HG02981 (cell line): ENCODE results near the gene BAG3.
"Not testable (repeated sequence)": the region's sequence is repeated elsewhere in the genome, so short reads cannot be mapped to it uniquely, and the experiment has no call there.

ENCODE experiments used
- ATAC-seq: cut with Tn5 transposase; IDR thresholded peaks from one replicate; pipeline ENCODE4 v1.9.1; 2021; ENCODE audit warnings: mild to moderate bottlenecking, moderate library complexity; ENCODE audit not compliant: unreplicated experiment

The BAG3 gene

DNA sequence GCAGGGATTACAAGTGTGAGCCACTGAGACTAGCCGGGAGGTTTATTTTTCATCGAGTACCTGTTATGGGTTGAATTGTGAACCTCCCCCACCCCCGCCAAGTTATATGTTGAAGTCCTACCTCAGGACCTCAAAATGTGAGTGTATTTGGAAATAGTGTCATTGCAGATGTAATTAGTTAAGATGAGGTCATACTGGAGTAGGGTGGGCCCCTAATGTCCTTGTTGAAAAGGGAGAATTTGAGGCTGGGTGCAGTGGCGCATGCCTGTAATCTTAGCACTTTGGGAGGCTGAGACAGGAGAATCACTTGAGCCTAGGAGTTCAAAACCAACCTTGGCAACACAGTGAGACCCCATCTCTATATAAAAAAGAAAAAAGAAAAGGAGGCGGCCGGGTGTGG is 10.8 kb upstream of the BAG3 start:
- no peak for ATAC-seq

DNA sequence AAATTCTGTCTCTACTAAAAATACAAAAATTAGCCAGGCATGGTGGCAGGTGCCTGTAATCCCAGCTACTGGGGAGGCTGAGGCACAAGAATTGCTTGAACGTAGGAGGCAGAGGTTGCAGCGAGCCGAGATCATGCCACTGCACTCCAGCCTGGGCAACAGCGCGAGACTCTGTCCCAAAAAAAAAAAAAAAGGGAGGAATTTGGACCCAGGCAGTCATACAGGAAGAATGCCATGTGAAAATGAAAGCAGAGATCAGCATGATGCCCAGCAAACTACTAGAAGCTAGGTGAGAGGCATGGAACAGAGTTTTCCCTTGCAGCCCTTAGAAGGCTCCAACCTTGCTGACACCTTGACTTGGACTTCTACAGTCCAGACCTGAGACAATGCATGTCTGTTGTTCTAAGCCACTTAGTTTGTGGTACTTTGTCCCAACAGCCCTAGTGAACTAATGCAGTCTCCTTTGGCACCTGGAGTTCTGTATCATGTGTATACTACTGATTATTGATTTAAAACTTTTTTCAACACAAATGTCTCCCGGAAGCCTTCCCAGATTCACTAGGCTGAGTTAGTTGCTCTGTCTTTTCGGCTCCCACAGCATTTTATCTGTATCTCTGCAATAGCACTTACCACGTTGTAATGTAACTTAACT is 10.2 kb upstream of the BAG3 start:
- ATAC-seq, result no peak

DNA sequence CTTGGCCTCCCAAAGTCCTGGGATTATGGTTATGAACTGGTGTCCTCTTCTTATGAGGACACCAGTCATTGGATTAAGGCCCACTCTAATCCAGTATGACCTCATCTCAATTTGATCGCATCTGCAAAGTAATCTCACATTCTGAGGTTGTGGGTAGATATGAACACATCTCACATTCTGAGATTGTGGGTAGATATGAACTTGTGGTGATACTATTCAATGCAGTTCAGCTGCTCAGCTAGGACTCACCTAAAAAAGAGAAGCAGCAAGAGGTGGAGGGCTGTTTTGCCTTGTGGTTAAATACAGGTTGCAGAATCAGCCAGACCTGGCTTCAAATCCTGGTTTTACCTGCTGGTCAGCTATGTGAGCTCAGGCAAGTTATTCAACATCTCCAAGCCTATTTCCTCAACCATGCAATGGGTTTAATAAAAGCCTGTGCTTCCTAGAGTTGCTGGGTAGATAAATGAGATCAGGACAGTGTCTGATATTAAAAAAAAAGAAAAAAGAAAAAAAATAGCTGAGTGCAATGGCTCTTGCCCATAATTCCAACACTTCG is 8.5 kb upstream of the BAG3 start:
- ATAC-seq, result no peak

DNA sequence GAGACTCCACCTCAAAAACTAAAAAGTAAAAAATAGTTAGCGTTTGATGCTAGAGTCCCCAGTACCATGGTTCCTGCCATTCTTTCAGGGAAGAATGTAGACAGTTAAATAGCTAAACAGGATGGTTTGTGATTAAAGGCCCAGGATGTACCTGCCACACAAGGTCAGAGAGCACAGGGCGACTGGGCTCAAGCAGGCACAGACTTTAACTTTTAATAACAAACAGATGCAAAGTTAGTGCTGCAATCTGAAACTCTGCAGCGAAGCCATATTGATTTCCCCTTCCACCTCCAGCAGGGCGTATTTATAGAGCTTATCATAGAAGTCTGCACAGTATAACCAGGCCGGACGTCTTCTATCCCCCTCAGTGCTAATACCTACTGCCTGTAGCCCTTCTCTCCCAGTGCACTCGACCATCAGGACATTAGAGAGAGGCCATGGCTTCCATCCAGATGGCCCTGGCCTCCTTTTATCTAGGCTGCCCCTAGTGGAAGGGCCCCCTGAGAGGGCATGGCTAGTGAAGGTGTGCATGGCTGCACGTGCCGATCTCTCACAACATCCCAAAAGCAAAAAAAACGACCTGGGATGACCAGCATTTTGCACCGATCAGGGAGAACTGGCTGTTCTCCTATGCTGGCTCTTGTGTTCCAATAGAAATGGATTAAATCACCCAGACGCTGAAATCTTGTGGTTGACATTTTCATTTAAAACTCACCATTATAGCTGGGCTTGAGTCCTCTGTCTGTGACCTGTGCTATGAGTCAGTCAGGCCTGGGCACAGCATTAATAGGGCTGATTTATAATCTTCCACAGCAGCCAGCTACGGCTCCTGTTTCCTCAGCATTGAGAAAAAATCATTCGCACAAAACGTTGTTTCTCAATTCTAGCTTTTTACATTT is 7.6 kb upstream of the BAG3 start:
- no peak for ATAC-seq

DNA sequence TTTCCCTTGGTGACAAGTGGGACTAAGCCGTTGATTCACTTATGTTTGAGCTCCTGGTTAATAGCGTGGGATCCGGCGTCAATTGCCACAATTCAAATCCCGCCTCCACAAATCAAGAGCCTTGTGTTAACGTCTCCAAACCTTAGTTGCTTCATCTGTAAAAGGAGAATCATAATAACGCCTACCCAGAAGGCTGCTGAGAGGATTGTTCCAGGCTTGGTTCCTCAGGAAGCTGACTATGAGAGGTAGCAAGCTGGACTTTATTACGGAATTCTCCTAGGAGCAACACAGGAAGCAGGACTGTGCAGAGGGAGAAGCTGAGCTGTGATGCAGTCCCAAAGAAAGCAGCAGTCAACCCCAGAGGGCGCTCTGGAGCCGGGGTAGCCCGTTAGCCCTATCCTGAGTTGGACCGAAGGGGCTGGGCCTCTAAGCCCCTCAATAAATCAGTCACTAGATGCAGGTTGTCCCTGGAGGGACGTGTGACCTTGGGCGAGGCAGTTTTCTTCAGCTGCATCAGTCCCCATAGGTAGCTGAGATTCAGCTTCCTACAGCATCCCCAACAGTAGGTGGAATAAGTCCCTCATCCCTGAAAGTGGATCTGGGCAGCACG is 6.9 kb upstream of the BAG3 start:
- no peak for ATAC-seq

DNA sequence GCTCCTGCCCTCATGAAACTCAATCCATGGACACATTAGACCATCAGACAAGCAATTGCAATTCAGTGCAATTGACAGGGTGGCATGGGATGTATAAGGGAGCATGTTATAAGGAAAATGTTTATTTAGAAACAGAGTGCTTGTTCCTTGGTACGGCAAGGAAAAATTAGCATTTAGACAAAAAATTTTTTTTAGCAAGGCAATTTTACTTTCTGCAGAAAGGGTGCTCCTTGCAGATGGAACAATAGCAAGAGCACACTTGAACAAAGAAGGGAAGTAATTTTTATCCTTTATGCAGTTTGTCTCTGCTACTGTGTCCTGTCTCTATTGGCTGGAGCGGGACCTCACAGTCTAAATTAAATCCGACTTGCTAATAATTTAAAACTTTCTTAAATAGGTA is 6.2 kb upstream of the BAG3 start:
- ATAC-seq, result no peak

DNA sequence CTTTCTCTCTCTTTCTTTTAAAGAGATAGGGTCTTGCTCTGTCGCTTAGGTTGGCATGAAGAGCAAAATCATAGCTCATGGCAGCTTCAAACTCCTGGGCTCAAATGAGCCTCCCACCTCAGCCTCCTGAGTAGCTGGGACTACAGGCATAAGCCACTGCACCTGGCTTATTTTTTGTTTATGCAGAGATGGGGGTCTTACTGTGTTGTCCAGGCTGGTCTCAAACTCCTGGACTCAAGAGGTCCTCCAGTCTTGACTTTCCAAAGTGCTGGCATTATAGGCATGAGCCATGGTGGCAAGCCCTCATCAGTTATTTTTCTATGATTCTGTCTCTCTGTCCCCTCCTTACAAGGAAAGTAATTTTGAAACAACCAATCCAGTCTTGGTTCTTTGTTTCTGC is 1.1 kb upstream of the BAG3 start:
- no peak for ATAC-seq

DNA sequence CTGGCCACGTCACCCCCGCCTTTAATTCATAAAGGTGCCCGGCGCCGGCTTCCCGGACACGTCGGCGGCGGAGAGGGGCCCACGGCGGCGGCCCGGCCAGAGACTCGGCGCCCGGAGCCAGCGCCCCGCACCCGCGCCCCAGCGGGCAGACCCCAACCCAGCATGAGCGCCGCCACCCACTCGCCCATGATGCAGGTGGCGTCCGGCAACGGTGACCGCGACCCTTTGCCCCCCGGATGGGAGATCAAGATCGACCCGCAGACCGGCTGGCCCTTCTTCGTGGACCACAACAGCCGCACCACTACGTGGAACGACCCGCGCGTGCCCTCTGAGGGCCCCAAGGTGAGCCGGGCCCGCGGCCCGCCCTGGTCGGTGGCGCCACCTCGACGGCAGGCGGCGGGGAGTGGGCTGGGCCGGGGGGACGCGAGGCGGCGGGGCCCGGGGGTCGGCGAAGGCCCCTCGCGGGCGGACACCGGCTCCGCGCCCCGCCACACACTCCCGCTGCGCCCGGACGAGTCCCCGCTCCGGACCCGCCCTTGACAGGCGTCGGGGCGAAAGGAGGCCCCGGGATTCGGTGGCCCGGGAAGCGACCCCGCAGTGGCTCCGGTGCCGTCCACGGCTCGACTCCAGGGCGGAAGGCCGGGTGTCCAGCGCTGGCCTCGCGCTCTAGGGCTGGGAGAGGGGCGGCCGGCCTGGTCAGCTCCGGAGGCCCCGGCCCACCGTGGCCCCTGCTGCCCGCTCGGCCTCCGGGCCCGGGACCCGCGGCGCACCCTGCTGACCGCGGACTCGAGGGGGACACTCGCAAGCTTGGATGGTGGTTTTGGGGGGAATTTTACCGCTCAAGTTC is 557 bp downstream of the BAG3 start:
- peak; percentile 34 for ATAC-seq

DNA sequence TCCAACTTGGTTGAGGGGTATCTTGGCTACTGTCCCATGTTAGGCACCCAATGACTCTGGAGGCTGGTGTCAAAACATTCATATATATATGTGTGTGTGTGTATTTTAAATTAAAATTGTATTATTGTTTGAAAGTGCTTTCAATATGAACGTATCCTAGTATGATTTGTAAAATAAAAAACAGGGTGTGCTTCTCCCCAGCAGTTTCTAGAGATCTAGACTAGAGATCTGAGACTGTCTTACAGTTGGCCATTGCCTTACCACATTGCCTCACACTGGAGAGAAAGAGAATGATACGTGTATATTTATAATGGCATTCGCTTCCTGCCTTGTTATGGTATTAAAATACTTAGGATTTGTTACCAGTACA is 1.2 kb downstream of the BAG3 start:
- no peak for ATAC-seq

DNA sequence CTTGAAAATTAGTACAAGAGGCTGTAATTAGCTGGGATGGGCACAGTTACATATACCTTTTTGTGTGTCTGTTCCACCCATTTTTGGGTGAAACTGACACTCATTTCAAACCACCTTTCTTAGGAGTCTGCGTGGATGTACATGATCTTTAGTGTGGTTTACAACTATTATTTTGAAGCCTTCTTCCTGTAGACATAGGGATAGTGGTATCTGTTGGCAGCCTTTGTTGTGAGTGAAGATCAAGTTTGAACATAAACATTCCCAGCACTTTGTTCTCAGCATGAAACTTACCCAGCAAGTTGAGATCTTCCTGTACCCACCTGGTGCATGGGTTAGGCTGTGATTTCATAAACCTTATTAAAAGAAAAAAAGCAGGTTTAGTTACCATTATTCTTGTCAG is 2.0 kb downstream of the BAG3 start:
- no peak for ATAC-seq

DNA sequence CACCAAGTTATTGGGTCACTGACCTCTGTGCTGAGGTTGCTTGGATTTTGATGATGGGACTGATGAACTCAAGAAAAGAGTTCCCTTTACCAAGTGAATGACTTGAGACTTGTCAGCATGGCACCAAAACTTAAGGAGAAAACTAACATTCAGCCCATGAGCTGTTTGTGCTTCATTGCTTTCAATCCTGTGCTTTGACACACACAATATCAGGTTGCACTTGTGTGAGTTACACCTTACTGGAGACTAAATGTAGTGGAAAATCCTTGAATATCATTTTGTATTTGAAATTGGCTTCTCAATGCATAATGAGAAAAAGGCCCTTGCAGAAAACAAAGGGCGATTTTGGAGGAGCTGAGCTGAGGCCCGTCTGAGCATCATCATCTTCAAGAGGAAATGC is 2.7 kb downstream of the BAG3 start:
- ATAC-seq, result no peak

DNA sequence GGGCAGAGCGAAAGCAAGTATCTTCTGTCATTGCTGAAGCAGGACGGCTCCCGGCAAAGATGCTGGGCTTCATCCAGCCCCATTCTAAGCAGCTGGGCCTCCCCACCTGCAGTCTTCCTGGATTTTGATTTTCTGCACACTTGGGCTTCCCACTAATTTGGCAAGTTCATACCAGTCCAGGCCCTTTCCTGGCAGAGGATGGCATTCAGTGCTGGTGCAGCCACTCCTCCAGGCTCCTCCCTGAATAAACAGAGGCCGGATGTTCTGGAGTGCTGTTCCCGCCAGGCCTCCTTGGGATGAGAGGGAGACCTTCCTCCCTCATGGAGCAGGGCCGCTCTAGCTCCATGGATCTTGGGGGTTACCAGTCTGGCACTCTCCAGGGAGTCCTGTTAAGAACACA is 3.4 kb downstream of the BAG3 start:
- ATAC-seq, result no peak

DNA sequence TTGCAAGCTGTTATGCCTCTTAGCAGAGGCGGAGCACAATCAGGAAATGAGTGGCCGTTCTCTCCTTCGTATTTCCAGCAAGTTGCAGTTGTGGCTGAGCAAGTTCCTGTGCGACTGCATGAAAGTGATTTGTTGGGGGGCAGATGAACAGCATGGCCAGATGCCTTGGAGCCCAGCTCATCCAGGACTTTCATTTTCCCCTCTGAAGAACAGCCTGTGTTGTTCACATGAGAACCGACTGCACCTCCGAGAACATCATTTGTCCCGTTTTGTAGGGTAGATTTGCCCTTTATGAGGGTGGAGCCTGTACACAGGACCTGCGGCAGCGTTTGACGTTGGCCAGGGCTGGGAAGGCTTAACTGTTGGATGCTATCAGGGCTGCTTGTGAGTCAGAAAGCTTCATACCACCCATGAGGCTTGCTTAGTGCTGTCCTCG is 4.4 kb downstream of the BAG3 start:
- no peak for ATAC-seq

DNA sequence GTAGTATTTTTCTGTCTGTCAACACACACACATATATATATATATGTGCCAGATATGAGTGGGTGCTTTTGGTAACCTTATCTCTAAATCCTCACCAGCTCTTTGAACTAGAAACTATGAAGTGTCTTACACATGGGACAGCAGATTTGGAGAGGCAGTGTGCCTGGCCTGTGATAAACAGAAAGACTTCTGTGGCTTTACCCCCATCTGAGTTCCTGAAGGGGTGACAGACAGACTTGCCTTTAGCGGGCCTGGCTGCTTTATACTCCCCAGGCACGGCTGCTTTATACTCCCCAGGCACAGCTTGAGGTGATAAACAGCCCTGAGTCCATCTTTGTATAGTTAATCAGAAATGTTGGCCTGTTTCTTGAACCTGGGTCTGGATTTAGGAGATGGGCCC is 5.6 kb downstream of the BAG3 start:
- ATAC-seq, result no peak

DNA sequence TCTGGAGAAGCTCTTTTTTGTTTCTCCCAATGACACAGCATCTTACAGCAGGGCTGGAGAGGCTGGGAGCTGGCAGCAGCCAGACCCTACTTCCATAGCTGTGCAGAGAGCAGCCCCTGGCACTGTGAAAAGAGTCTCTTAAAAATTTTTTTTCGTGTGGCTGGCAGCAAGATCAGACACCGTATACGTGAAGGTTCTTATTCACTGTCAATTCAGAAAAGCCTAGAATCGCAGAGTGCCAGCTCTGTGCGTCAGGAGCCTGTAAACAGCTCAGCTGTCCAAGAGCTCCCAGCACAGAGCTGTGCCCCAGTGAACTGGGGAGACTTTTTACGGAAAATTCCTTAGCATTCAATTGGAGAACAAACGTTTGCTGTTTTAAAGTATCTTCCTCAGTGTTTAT is 6.5 kb downstream of the BAG3 start:
- ATAC-seq, result no peak

DNA sequence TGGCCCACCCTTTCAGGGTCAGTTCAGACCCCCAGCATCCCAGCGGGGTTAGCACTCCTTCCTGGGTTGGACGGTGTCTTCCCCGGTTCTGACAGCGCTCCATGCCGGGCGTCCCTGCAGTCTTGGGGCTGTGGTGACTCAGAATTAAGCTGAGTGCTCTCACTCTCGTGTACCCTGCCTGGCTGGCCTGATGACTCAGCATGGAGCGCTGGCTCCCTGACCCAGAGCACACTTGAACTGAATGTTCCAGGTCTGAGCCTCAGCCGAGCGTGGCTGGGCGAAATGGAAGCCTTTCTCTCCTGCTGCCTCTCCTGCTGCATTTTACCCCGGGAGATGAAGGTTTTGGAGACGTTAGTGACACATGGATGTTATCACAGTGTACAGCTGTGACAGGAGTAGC is 7.1 kb downstream of the BAG3 start:
- ATAC-seq, result no peak

DNA sequence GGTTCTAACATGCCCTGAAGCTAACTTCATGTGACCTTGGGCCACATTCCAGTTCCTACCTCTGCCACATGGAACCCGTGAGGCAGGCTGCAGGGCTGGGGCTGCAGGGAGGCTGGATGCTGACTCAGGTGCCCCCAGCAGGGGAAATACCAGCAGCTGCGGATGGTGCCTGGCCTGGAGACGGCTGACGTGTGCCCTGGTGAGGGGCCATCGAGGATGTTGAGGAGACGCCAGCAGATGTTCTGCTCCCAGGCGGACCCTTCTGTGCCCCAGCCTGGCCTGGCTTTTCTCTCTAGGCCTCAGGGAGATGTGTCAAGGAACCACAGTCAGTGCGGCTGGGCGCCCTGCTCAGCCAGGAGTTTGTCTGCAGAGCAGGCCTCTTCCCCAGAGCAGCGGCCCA is 8.8 kb downstream of the BAG3 start:
- ATAC-seq, result no peak

DNA sequence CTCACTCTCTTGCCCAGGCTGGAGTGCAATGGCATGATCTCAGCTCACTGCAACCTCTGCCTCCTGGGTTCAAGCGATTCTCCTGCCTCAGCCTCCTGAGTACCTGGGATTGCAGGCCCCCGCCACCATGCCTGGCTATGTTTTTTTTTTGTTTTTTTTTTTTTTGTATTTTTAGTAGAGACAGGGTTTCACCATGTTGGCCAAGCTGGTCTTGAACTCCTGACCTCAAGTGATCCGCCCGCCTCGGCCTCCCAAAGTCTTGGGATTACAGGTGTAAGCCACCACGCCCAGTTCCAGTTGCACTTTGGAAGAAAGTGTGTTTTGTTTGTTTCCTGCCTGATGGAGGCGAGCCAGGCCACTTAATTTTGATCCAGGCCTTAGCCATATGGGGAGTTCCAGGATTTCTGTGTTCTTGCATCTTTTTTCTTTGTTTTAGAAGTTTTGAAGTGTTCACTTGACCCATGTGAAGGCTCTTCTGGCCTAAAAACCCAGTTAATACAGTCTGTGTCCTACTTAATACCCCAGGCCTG is 11.0 kb downstream of the BAG3 start:
- ATAC-seq, result not testable (repeated sequence)

DNA sequence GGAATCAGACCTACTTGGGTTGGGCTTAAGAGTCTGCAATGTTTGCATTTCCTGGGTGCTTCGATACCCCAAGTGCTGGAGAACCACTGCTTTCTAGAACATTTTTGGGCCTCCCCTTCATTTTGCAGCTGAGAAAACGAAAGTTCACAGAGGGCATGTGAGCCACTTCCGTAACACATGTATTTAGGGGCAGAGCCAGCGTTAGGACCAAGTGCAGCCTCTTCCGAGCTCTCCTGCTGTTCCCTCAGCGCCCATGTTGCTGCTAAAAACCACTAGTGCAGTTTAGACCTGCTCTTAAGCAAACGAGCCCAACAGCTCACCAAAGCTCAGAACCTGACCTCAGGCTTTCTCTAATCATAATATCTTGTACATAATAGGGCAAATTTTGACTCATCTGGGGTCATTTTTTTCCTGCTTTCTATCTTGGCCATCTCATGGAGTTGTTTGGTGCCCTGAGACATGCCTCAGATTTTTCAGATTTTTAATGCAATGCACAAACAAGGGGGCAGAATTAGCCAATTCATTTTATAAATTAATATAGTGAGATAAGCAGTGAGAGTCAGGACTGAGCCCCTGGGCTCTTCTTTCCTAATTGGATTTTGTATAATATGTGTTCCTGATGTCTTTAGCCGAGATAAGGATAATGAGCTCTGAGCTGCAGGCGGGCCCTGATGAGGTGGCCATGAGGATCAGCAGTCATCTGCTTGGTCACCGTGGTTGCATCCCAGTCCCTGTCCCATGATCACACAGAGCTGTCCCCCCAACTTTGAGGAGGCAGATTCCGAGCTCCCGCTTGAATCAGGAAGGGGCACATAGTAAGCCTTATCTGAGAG is 12.9 kb downstream of the BAG3 start:
- no peak for ATAC-seq
